NOMO-1 treated with dmso at 0.1 percent for 144 hours (cell line): ENCODE measurements around the gene BPIFB2.

ENCODE experiments used
- DNase-seq: peaks from one replicate; lab custom pipeline; 2025; ENCODE audit not compliant: unreplicated experiment; lab: John Stamatoyannopoulos, UW

The BPIFB2 gene

GRCh38 chr20:33005908-33006775 lies 1.4 kb upstream of the BPIFB2 start:
- DNase-seq, result no peak

- DNase-seq, result no peak
Observed at GRCh38 chr20:33006776-33007375, 628 bp upstream of the BPIFB2 start.

GRCh38 chr20:33008336-33009213 lies 1.1 kb downstream of the BPIFB2 start:
- DNase-seq, result no peak

- no peak for DNase-seq
Observed at GRCh38 chr20:33009214-33010132, 2.0 kb downstream of the BPIFB2 start.

GRCh38 chr20:33010133-33010504 lies 2.6 kb downstream of the BPIFB2 start:
- DNase-seq, result no peak

- DNase-seq, result no peak
Observed at GRCh38 chr20:33010674-33011449, 3.4 kb downstream of the BPIFB2 start.

GRCh38 chr20:33012327-33013189 lies 5.1 kb downstream of the BPIFB2 start:
- no peak for DNase-seq

- no peak for DNase-seq
Observed at GRCh38 chr20:33013701-33014326, 6.3 kb downstream of the BPIFB2 start.

GRCh38 chr20:33014336-33015113 lies 7.0 kb downstream of the BPIFB2 start:
- DNase-seq, result no peak

- DNase-seq, result no peak
Observed at GRCh38 chr20:33015114-33015484, 7.6 kb downstream of the BPIFB2 start.

GRCh38 chr20:33015700-33016580 lies 8.4 kb downstream of the BPIFB2 start:
- no peak for DNase-seq

GRCh38 chr20:33016581-33017109 lies 9.1 kb downstream of the BPIFB2 start:
- no peak for DNase-seq

- no peak for DNase-seq
Observed at GRCh38 chr20:33017542-33017941, 10.0 kb downstream of the BPIFB2 start.

GRCh38 chr20:33018169-33018931 lies 10.8 kb downstream of the BPIFB2 start:
- DNase-seq, result no peak

- DNase-seq, result no peak
Observed at GRCh38 chr20:33019465-33020277, 12.2 kb downstream of the BPIFB2 start.
